Activated CD4-positive, alpha-beta T cell treated with anti-CD3 and anti-CD28 coated beads for 24 hours (primary cell): ENCODE results near the gene CD247.
A peak's percentile ranks its signal among the peaks of the same experiment; 100 is the strongest.
"Not testable (repeated sequence)": the region's sequence is repeated elsewhere in the genome, so short reads cannot be mapped to it uniquely, and the experiment has no call there.

Experiments
- DNase-seq, 2 donors: peaks; one replicate each; pipeline ENCODE4 v3.0.0-alpha.2; 2020; ENCODE audit warnings: low read depth in 2 of 2

CD247 gene

GRCh38 chr1:167518331-167518700 is at the start of gene CD247:
TSS of gene CD247 (minus strand) at chr1:167518529. CDS start at chr1:167518465, 64 bp downstream.
- DNase-seq: peak; percentile 51 to 58

- DNase-seq: no peak
Measured at GRCh38 chr1:167567663-167568062, 49.3 kb upstream of the CD247 start.

GRCh38 chr1:167566766-167567165 is 48.4 kb upstream of the CD247 start:
- no peak for DNase-seq

- DNase-seq: no peak
Measured at GRCh38 chr1:167565922-167566321, 47.6 kb upstream of the CD247 start.

GRCh38 chr1:167564612-167565270 is 46.4 kb upstream of the CD247 start:
- DNase-seq: no peak

GRCh38 chr1:167563579-167564246 is 45.4 kb upstream of the CD247 start:
- no peak for DNase-seq

GRCh38 chr1:167562702-167563101 is 44.4 kb upstream of the CD247 start:
- no peak for DNase-seq

GRCh38 chr1:167561753-167562152 is 43.4 kb upstream of the CD247 start:
- no peak for DNase-seq

GRCh38 chr1:167555971-167556714 is 37.8 kb upstream of the CD247 start:
- peak; percentile 68 to 72 for DNase-seq

GRCh38 chr1:167555072-167555471 is 36.7 kb upstream of the CD247 start:
- not testable (repeated sequence) for DNase-seq

GRCh38 chr1:167554028-167554779 is 35.9 kb upstream of the CD247 start:
- DNase-seq: no peak

GRCh38 chr1:167553136-167554027 is 35.1 kb upstream of the CD247 start, which contains the start of gene CREG1:
TSS of gene CREG1 (minus strand) at chr1:167553762.
- DNase-seq: peak; percentile 86 to 90

- DNase-seq: no peak
Measured at GRCh38 chr1:167551362-167551761, 33.0 kb upstream of the CD247 start.

- no peak for DNase-seq
Measured at GRCh38 chr1:167548059-167548932, 30.0 kb upstream of the CD247 start.

- no peak for DNase-seq
Measured at GRCh38 chr1:167546935-167547334, 28.6 kb upstream of the CD247 start.

- no peak for DNase-seq
Measured at GRCh38 chr1:167545349-167545748, 27.0 kb upstream of the CD247 start.

- no peak for DNase-seq
Measured at GRCh38 chr1:167544447-167545093, 26.2 kb upstream of the CD247 start.

GRCh38 chr1:167543199-167543990 is 25.1 kb upstream of the CD247 start:
- DNase-seq: no peak
